GM19324 (cell line): ENCODE measurements around the gene NRP1.
A peak's percentile ranks its signal among the peaks of the same experiment; 100 is the strongest.

Source experiments
- ATAC-seq: cut with Tn5 transposase; IDR thresholded peaks from one replicate; pipeline ENCODE4 v1.9.1; 2021; ENCODE audit warnings: mild to moderate bottlenecking, moderate library complexity; ENCODE audit not compliant: unreplicated experiment, low FRiP score

NRP1 gene

DNA sequence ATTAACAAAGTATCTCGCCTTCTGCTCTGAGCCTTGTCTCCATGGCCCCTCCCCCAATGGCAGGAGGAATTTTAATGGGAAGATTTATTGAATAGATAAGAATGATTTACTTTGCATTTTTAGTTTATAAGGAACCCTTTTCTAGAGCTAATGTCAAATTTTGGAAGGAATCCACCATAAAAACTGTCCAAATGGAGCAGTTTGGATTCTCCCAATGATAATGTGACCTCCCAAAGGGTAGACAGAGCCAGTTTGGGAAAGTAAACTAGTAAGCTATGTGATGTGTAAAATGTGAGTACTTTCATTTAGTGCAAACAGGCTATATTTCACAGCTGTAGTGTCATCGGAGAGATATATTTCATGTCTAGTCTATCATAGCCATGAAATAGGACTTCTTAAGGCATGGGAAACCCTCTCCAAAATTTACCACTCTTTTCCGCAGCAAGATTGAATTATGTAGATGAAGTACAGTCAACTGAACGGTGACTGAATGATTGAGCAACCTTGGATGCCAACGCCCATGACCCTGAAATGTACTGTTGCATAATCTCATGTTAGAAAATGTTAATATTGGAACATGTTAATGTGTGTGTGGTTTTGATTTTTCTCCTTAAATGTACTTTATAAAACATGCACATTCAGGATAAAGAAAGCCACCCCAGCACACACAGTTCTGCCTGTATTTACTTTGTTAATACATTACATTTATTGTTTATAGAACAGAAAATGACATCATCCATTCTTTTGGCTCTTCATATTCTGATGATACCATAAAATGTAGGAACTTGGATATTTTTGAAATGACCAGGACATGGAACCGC, 140.6 kb downstream of the NRP1 start:
- ATAC-seq: no peak

DNA sequence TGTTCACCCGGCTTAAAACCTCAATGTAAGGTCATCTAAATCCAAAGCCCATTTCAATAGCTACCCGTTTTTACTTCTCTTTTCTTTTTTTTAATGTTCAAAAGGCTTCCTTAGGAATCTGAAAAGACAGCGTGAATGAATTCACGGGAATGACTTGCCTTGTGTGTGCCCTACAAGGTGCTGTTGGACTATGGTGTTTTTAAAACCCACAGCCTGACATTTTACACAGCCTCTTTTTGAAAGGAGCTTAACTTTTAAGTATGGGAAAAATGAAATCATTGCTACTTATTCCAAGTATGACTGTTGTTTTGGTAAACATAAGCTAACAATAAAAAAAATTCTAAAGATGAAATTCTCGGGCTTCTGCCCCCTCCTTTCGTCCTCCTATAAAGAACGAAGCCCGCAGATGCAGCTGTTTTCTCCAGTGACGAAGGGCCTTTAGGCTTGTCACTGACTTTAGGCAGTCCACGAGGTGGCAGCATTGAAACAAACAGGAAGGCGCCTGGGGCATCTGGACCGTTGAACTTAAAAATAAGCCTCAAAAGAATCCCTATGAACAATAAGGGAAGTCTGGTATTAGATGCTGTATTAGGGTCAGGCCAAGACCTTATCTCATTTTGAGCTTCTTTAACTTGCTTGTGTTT, 141.3 kb downstream of the NRP1 start:
- ATAC-seq: peak; percentile 69

DNA sequence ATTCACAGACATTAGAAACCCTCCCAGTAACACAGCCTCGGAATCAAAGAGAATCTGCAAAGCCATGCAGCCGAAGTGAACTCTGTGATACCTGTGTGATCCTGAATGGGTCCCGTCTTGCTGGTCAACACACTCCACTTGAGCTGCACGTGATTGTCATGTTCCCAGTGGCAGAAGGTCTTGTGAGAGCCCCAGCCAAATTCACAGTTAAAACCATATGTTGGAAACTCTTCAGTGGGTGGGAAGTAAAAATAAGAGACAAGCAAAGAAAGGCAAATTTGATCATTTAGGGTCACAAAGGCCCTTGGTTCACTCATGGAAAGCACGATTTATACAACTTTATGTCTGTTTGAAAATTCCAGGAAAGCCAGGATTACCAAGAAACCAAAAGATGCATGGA, 142.3 kb downstream of the NRP1 start:
- ATAC-seq: no peak

- ATAC-seq: no peak
These were observed 144.1 kb downstream of the NRP1 start for GRCh38 chr10:33190406-33190805.

DNA sequence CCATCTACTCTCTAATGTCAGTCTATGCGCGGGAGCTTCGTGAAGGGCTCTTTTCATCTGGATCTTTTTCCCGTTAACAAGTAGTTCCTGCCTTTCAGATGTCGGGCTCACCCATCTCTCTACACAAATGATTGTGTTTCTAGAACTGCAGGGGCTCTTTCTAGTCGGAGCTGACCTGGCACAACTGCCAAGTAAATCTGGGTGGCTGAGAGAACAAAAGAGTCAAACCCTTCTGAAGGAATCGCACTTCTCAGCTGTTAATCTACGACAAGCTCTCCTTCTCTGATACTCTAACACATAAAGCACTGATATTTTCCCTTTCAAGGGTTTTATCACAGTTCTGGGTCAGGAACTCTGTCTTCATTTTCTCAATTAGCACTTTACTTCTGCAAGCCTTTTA, 144.7 kb downstream of the NRP1 start:
- no peak for ATAC-seq

- ATAC-seq: no peak
These were observed 145.1 kb downstream of the NRP1 start for GRCh38 chr10:33189363-33189762.

- no peak for ATAC-seq
These were observed 147.0 kb downstream of the NRP1 start for GRCh38 chr10:33187427-33187999.

- ATAC-seq: no peak
These were observed 148.3 kb downstream of the NRP1 start for GRCh38 chr10:33186150-33186549.

DNA sequence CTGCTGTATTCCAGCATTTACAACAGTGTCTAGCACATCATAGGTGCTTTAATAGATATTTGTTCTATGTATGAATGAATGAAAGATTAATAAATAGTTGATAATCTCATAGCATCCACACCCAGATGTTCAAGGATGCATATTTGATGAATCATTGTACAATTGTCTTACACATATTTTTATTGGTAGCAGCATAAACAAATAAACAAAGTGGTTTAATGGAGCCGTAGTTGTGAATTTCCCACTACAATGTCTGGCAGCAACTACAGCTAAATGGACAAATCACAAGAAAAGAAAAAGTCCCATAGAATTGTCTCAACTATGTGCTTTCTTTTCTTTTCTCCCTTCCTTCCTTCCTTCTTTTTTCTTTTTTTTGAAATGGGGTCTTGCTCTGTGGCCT, 150.8 kb downstream of the NRP1 start:
- ATAC-seq: no peak

GRCh38 chr10:33180921-33181320, 153.5 kb downstream of the NRP1 start:
- no peak for ATAC-seq

DNA sequence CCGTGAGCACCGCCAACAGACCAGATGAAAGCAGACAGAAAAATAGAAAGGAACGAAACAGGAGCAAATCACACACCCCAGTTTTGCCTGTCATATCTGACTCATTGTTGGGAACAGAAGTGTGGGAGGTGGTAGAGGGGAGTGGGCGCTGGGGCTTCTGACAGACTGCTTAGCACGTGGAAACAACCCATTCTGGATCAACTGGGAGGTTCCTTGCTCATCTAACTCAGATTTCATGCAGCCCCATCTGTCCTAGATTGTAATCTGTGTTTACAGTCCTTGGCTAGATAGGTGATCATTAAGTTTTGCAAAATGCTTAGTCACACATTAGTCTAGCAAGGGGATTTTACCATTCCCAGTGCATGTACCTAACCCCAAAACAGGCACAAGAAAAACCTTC, 154.1 kb downstream of the NRP1 start:
- no peak for ATAC-seq

- no peak for ATAC-seq
These were observed 155.4 kb downstream of the NRP1 start for GRCh38 chr10:33179067-33179466.

DNA sequence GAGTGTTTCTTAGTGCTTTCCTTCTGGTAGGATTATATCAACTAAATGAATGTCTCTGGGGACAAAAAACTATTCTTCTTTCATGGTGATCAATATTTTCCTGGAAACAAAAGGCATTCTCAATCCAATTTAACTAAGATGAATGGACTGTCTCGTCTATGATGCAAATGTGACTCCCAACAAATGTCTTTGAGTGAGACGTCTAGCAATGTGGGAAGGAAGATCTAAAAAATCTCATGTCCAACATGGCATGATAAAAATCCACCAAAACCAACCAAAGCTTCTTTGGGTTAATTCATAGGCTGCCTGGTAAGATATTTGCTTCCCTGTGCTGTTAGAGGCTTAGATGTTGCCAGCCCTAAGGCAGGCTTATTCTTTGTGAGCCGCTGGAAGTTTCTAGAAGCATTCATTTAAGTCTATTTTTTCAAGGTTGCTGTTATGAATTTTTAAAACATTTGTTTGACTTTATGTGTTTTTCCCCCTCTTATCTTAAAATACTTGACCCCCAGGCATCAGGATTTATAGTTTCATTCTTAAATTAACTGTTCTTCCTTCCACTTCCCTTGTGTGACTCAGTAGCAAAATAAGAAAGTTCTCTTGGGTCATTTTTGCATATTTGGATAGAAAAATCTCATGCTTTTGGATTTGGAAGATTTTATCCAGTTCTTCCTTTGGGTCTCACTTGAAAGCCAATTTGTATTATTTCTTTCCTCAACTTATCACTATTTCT, 156.3 kb downstream of the NRP1 start:
- no peak for ATAC-seq

GRCh38 chr10:33176688-33177087, 157.8 kb downstream of the NRP1 start:
- ATAC-seq: no peak

- no peak for ATAC-seq
These were observed 159.6 kb downstream of the NRP1 start for GRCh38 chr10:33174674-33175434.

- ATAC-seq: no peak
These were observed 168.6 kb downstream of the NRP1 start for GRCh38 chr10:33165911-33166310.

GRCh38 chr10:33164060-33164709, 170.3 kb downstream of the NRP1 start:
- ATAC-seq: no peak

DNA sequence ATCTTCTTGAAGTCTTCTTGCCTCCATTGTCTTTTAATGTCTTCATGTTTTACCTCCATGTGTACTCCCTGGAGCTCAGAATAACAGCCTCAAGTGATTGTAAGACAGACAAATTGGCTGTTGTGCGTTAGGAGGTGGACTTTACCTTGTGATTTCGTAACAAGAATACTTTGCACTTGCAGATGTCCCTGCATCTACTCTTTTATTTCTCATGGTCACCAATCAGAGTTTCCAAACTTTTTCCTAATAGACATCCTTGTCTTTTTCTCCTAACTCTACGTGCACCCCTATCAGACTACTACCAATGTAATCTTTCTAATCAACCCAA, 172.3 kb downstream of the NRP1 start:
- no peak for ATAC-seq

DNA sequence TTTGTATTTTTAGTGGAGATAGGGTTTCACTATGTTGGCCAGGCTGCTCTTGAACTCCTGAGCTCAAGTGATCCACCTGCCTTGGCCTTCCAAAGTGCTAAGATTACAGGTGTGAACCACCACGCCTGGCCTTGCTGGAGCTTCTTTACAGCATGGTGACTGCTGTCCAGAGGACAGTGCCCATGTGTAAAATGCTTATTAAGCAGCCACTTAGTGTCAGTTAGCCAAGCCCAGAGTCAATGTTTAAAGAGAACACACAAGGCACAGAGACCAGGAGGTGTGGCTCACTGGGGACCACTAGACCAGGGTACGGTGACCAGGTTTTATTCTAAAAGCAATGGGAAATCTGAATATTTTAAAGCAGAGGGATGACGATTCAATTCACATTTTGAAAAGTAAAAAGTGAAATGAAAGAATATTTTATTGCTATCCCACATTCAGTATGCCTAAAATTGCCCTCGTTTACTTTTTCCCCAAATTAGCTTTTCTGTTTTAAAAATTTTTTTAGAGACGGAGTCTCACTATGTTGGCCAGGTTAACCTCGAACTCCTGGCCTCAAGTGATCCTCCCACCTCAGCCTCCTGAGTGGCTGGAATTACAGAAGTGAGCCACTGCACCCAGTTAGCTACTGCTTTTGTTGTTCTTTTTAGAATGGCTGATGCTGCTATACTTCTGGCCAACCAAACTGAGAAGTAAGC, 172.8 kb downstream of the NRP1 start:
- ATAC-seq: no peak
